ENCODE data around the gene STARD6. TPM values are rescaled to one million over a fixed set of nuclear protein-coding genes. Genes with fewer than 3 reads are reported as not detected.
"Not testable (repeated sequence)": the region's sequence is repeated elsewhere in the genome, so short reads cannot be mapped to it uniquely, and the experiment has no call there.

STARD6 gene
- total RNA-seq (not detected), polyA plus RNA-seq (not detected)
- long read RNA-seq, donor 1 = 0 reads
- long read RNA-seq, donor 2 = 0 reads
- long read RNA-seq, donor 3 = 0 reads
- long read RNA-seq, donor 4 = 0 reads

- under 1% methylated on average over 62 of the region's 62 CpGs for WGBS
- ATAC-seq (peak; percentile 99 to 100), DNase-seq (peak; percentile 89 to 95 (median 94))
- intact Hi-C loops (cut with DNase I) = no loop called here
- H3K27me3 ChIP-seq (ENCODE audit: control insufficient read depth, insufficient read depth) = no peaks in the 10 kb centered on the region
- no peaks in the 10 kb centered on the region for H3K4me1 ChIP-seq (ENCODE audit: control insufficient read depth, insufficient read depth, low read length)
- no peak within 1 kb of the TSS for H3K27ac ChIP-seq (ENCODE audit: low read length)
- H3K9me3 ChIP-seq (ENCODE audit: control insufficient read depth, low read length) = no peaks in the 10 kb centered on the region
- peak within 1 kb of the TSS; percentile 87 for H3K4me3 ChIP-seq (ENCODE audit: low read length)
Measured at GRCh38 chr18:54357660-54358494, at the start of gene STARD6, which contains the start of gene C18orf54. Gene STARD6 (minus strand): TSS chr18:54357858. CDS start chr18:54354573, 3,285 bp downstream. Gene C18orf54 (plus strand): TSS chr18:54357906. CDS start chr18:54360573, 2,667 bp downstream.

DNA sequence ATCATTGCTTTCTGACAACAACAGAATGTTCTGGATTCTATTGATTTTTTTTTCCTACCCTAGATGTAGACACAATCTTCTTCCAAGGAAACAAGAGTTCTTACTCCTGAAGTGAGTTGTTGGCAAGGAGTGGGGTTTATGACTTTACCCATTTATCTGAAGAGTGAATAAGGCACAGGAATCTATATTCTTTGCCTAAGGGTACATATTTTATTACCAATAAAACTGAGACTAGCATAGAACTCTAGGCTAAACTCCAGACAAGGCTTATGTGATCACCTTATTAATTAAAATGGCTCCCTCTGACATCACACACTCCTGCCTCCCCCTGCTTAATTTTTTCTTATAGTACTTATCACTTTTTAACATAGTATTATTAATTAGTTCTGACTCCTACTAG is 47.6 kb upstream of the STARD6 start:
- Histone ChIP-seq H3K4me1 (ENCODE audit: control insufficient read depth, insufficient read depth, low read length) (no peaks in the 10 kb centered on the region), H3K4me3 (ENCODE audit: low read length) (no peak overlapping the region), H3K27me3 (ENCODE audit: control insufficient read depth, insufficient read depth) (no peaks in the 10 kb centered on the region), H3K9me3 (ENCODE audit: control insufficient read depth, low read length) (no peaks in the 10 kb centered on the region), H3K27ac (ENCODE audit: low read length) (no peak overlapping the region)
- no peak for DNase-seq
- intact Hi-C loops (cut with DNase I) = no loop called here
- no peak for ATAC-seq

GRCh38 chr18:54396760-54397159 is 39.1 kb upstream of the STARD6 start:
- Histone ChIP-seq H3K27me3 (ENCODE audit: control insufficient read depth, insufficient read depth) (no peaks in the 10 kb centered on the region), H3K4me1 (ENCODE audit: control insufficient read depth, insufficient read depth, low read length) (no peaks in the 10 kb centered on the region), H3K4me3 (ENCODE audit: low read length) (no peak overlapping the region), H3K27ac (ENCODE audit: low read length) (no peak overlapping the region), H3K9me3 (ENCODE audit: control insufficient read depth, low read length) (no peaks in the 10 kb centered on the region)
- 73% methylated on average over 1 of the region's 1 CpG for WGBS
- no peak for ATAC-seq
- no peak for DNase-seq
- intact Hi-C loops (cut with DNase I) = loop anchor here in 1 of 4 donors (10.0 kb wide), 1 partner anchor 278 kb away; no protein-coding TSS in a partner anchor

GRCh38 chr18:54393648-54394294 is 36.1 kb upstream of the STARD6 start:
- 78% methylated on average over 1 of the region's 1 CpG for WGBS
- Histone ChIP-seq H3K27me3 (ENCODE audit: control insufficient read depth, insufficient read depth) (no peaks in the 10 kb centered on the region), H3K9me3 (ENCODE audit: control insufficient read depth, low read length) (no peaks in the 10 kb centered on the region), H3K4me3 (ENCODE audit: low read length) (no peak overlapping the region), H3K4me1 (ENCODE audit: control insufficient read depth, insufficient read depth, low read length) (no peaks in the 10 kb centered on the region), H3K27ac (ENCODE audit: low read length) (no peak overlapping the region)
- intact Hi-C loops (cut with DNase I) = loop anchor here in 1 of 4 donors (10.0 kb wide), 1 partner anchor 281 kb away; no protein-coding TSS in a partner anchor
- no peak for ATAC-seq
- DNase-seq = no peak

- WGBS = 34% methylated on average over 3 of the region's 3 CpGs
- no peak overlapping the region for H3K4me3 ChIP-seq (ENCODE audit: low read length)
- intact Hi-C loops (cut with DNase I) = loop anchor here in 1 of 4 donors (10.0 kb wide), 1 partner anchor 282 kb away; no protein-coding TSS in a partner anchor
- ATAC-seq = peak in 1 of 2 donors; percentile 21
- no peak overlapping the region for H3K27ac ChIP-seq (ENCODE audit: low read length)
- H3K27me3 ChIP-seq (ENCODE audit: control insufficient read depth, insufficient read depth) = no peaks in the 10 kb centered on the region
- H3K9me3 ChIP-seq (ENCODE audit: control insufficient read depth, low read length) = no peaks in the 10 kb centered on the region
- DNase-seq = no peak
- no peaks in the 10 kb centered on the region for H3K4me1 ChIP-seq (ENCODE audit: control insufficient read depth, insufficient read depth, low read length)
Measured at GRCh38 chr18:54392543-54393023, 34.9 kb upstream of the STARD6 start.

DNA sequence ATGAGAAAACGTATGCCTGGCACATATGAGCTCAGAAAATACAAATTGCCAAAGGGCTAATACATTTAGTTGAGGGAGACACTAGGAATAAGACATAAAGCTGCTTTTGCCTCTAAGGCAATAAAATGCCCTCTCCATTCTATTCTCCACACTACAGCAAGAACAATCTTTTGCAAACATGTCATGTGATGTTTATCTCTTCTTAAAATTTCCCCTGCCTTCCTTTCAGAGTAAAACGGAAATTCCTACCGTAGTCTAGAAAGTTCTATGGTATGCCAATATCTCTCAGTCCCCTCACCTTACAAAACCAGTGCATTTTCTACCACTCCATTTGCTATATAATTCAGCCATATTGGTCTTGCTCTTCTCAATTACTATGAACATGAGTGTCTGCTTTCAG is 33.2 kb upstream of the STARD6 start:
- no peaks in the 10 kb centered on the region for H3K27me3 ChIP-seq (ENCODE audit: control insufficient read depth, insufficient read depth)
- no peaks in the 10 kb centered on the region for H3K9me3 ChIP-seq (ENCODE audit: control insufficient read depth, low read length)
- no peaks in the 10 kb centered on the region for H3K4me1 ChIP-seq (ENCODE audit: control insufficient read depth, insufficient read depth, low read length)
- DNase-seq (no peak), ATAC-seq (no peak)
- intact Hi-C loops (cut with DNase I) = loop anchor here in 1 of 4 donors (10.0 kb wide), 1 partner anchor 284 kb away; no protein-coding TSS in a partner anchor
- no peak overlapping the region for H3K4me3 ChIP-seq (ENCODE audit: low read length)
- H3K27ac ChIP-seq (ENCODE audit: low read length) = no peak overlapping the region
- 61% methylated on average over 3 of the region's 3 CpGs for WGBS

DNA sequence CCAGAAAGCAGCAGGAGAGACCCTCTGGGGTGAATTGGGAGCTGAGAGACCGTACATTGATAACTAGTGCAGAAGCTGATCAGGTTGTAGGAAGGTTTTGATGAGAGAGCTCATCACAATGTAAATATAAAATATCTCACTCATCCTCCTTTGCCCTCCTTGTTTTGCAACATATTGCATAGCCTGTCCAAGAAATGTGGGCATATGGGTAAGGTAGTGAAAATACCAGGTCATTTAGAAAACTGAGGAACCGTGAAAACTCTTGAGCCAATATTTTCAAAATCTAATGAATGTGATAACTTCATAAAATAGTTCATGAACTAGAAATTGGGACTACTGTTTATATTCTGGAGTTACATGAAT is 31.5 kb upstream of the STARD6 start:
- 37% methylated on average over 2 of the region's 2 CpGs for WGBS
- Histone ChIP-seq H3K4me3 (ENCODE audit: low read length) (no peak overlapping the region), H3K27me3 (ENCODE audit: control insufficient read depth, insufficient read depth) (no peaks in the 10 kb centered on the region), H3K9me3 (ENCODE audit: control insufficient read depth, low read length) (no peaks in the 10 kb centered on the region), H3K27ac (ENCODE audit: low read length) (no peak overlapping the region), H3K4me1 (ENCODE audit: control insufficient read depth, insufficient read depth, low read length) (no peaks in the 10 kb centered on the region)
- intact Hi-C loops (cut with DNase I) = no loop called here
- ATAC-seq = no peak
- no peak for DNase-seq

DNA sequence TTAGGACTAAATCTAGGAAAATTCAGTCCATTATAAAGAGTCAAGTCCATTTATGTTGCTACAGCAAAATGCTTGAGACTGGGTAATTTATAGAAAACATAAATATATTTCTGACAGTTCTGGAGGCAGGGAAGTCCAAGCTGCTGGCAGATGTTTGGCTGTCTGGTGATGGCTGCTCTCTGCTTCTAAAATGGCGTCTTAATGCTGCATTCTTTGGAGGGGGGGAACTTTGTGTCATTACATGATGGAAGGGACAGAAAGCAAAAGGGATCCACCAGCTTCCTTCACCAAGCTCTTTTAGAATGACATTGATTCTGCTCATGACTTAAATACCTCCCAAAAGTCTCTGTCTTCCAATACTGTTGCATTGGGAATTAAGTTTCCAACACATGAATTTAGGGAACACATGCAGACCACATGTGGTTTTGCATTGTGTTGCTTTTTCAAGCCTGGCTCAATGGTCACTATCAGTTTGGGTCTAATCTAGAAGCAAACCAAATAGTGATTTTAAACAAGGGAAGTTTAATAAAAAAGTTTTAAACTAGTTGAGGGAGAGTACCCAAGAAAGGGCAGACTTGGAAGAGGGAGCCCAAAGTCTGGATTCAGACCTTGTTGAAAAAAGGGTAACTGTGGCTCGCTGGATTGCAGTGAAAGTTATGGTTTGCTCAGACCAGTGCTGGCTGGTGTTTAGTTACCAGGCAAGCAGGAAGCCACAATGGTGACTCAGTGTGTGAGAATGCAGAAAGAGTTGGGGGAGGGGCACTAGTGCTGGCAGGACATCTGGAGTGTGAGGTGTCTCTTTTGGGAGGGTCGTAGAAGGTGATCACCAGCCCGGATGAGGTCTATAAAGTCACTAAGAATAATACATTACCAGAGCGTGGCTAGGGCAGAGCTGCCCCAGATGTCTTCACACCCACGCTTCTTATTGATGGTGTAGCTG is 30.8 kb upstream of the STARD6 start:
- intact Hi-C loops (cut with DNase I) = no loop called here
- Histone ChIP-seq H3K4me3 (ENCODE audit: low read length) (no peak overlapping the region), H3K27me3 (ENCODE audit: control insufficient read depth, insufficient read depth) (no peaks in the 10 kb centered on the region), H3K4me1 (ENCODE audit: control insufficient read depth, insufficient read depth, low read length) (no peaks in the 10 kb centered on the region), H3K9me3 (ENCODE audit: control insufficient read depth, low read length) (no peaks in the 10 kb centered on the region), H3K27ac (ENCODE audit: low read length) (no peak overlapping the region)
- 51% methylated on average over 6 of the region's 6 CpGs for WGBS
- peak in 1 of 2 donors; percentile 44 for ATAC-seq
- DNase-seq = no peak

- ATAC-seq = no peak
- intact Hi-C loops (cut with DNase I) = no loop called here
- Histone ChIP-seq H3K9me3 (ENCODE audit: control insufficient read depth, low read length) (no peaks in the 10 kb centered on the region), H3K4me3 (ENCODE audit: low read length) (no peak overlapping the region), H3K27ac (ENCODE audit: low read length) (no peak overlapping the region), H3K4me1 (ENCODE audit: control insufficient read depth, insufficient read depth, low read length) (no peaks in the 10 kb centered on the region), H3K27me3 (ENCODE audit: control insufficient read depth, insufficient read depth) (no peaks in the 10 kb centered on the region)
- 87% methylated on average over 3 of the region's 3 CpGs for WGBS
- no peak for DNase-seq
Measured at GRCh38 chr18:54387631-54388030, 30.0 kb upstream of the STARD6 start.

DNA sequence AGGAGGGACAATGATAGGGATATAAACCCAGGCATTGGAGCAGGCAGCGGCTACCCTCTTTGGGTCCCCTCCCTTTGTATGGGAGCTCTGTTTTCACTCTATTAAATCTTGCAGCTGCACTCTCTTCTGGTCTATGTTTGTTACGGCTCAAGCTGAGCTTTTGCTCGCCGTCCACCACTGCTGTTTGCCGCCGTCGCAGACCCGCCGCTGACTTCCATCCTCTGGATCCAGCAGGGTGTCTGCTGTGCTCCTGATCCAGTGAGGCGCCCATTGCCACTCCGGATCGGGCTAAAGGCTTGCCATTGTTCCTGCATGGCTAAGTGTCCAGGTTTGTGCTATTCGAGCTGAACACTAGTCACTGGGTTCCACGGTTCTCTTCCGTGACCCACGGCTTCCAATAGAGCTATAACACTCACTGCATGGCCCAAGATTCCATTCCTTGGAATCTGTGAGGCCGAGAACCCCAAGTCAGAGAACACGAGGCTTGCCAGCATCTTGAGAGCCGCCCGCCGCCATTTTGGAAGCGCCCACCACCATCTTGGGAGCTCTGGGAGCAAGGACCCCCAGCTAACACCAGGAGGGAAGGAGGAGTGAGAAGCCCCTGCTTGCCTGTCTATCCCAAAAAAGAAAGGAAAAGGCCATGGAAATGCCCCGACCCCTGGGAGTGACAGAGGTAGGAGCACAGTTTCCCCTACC is 29.3 kb upstream of the STARD6 start:
- H3K9me3 ChIP-seq (ENCODE audit: control insufficient read depth, low read length); H3K27me3 ChIP-seq (ENCODE audit: control insufficient read depth, insufficient read depth); ATAC-seq; intact Hi-C loops (cut with DNase I); H3K4me3 ChIP-seq (ENCODE audit: low read length); DNase-seq; H3K4me1 ChIP-seq (ENCODE audit: control insufficient read depth, insufficient read depth, low read length); H3K27ac ChIP-seq (ENCODE audit: low read length): not testable (repeated sequence)
- WGBS = 97% methylated on average over 23 of the region's 23 CpGs
